PC-9 (cell line): ENCODE measurements around the gene CENPM. TPM values are rescaled to one million over a fixed set of nuclear protein-coding genes. Genes with fewer than 3 reads are reported as not detected.
A peak's percentile ranks its signal among the peaks of the same experiment; 100 is the strongest.

Experiments
- BruUV-seq: library from RNA; stranded (reverse); fragments of 400-500 nt; replicated peaks from 2 replicates; lab custom pipeline; 2021; lab: Mats Ljungman, UMichigan
- CTCF ChIA-PET: fragments of 300-600 bp; sonication (Branson Sonifier 250); formaldehyde crosslinking; loops from one replicate; lab custom pipeline; 2022; ENCODE audit warnings: antibody characterized with exemption; lab: Charles Lee
- POLR2A ChIA-PET: fragments of 300-600 bp; sonication (Branson Sonifier 250); formaldehyde crosslinking; loops from one replicate; lab custom pipeline; 2022; ENCODE audit warnings: antibody characterized with exemption; ENCODE audit not compliant: unreplicated experiment; lab: Charles Lee
- DNase-seq, 2 experiments: peaks; one replicate each; pipeline versions ENCODE4 v3.0.0 to v3.0.0-alpha.2; 2015 to 2022; ENCODE audit warnings: mixed read lengths in 1 of 2
- H2AFZ ChIP-seq: fragments of 200-600 bp; sonication (generic); 2 replicates; pipeline ENCODE4 v1.8.1; 2017; ENCODE audit warnings: antibody characterized with exemption
- H3F3A ChIP-seq: fragments of 200-600 bp; sonication (generic); 2 replicates; pipeline ENCODE4 v1.8.1; 2017; ENCODE audit warnings: antibody characterized with exemption, mild to moderate bottlenecking, low read depth; ENCODE audit not compliant: insufficient read depth
- H3K27ac ChIP-seq: fragments of 200-600 bp; sonication (generic); 2 replicates; pipeline ENCODE4 v1.6.1; 2016; ENCODE audit warnings: mixed run types
- H3K27me3 ChIP-seq: fragments of 200-600 bp; sonication (generic); 2 replicates; pipeline ENCODE4 v1.6.1; 2016; ENCODE audit warnings: low read depth, mixed run types; ENCODE audit not compliant: insufficient read depth
- H3K36me3 ChIP-seq: fragments of 200-600 bp; sonication (generic); 2 replicates; pipeline ENCODE4 v1.6.1; 2016; ENCODE audit warnings: low read depth, mixed run types
- H3K4me1 ChIP-seq: fragments of 200-600 bp; sonication (generic); replicated peaks from 2 replicates; pipeline ENCODE4 v1.6.1; 2016; ENCODE audit warnings: mixed run types; ENCODE audit not compliant: insufficient read depth
- H3K4me2 ChIP-seq: fragments of 200-600 bp; sonication (generic); 2 replicates; pipeline ENCODE4 v1.6.1; 2017; ENCODE audit warnings: mixed run types
- H3K4me3 ChIP-seq: fragments of 200-600 bp; sonication (generic); 2 replicates; pipeline ENCODE4 v1.6.1; 2016; ENCODE audit warnings: mixed run types
- H3K79me2 ChIP-seq: fragments of 200-600 bp; sonication (generic); 2 replicates; pipeline ENCODE4 v1.6.1; 2017; ENCODE audit warnings: low read depth, mixed run types
- H3K9me2 ChIP-seq: fragments of 200-600 bp; sonication (generic); 2 replicates; pipeline ENCODE4 v1.8.1; 2017; ENCODE audit warnings: mild to moderate bottlenecking; ENCODE audit not compliant: insufficient read depth
- H3K9me3 ChIP-seq: fragments of 200-600 bp; sonication (generic); 2 replicates; pipeline ENCODE4 v1.8.1; 2016; ENCODE audit warnings: low read depth; ENCODE audit not compliant: insufficient read depth
- H4K20me1 ChIP-seq: fragments of 200-600 bp; sonication (generic); 2 replicates; pipeline ENCODE4 v1.8.1; 2017; ENCODE audit not compliant: insufficient read depth
- CTCF ChIP-seq: fragments of 200-600 bp; sonication (generic); conservative IDR thresholded peaks from 2 replicates; pipeline ENCODE4 v1.6.1; 2017; ENCODE audit warnings: mixed run types, antibody characterized with exemption, mild to moderate bottlenecking, moderate library complexity
- EZH2 ChIP-seq: fragments of 200-600 bp; sonication (generic); IDR thresholded peaks from 2 replicates; pipeline ENCODE4 v1.8.0; 2017; ENCODE audit warnings: antibody characterized with exemption, low read depth
- intact Hi-C: fragments of 100-400 bp; cut with micrococcal nuclease; formaldehyde crosslinking; loops from one replicate; pipeline ENCODE4 v1.10.0; 2022; ENCODE audit not compliant: unreplicated experiment
- total RNA-seq: library from RNA; stranded (reverse); gene quantifications from 2 replicates; pipeline ENCODE4 v1.2.3, GENCODE V29; 2021

CENPM gene
- total RNA-seq, 1 experiment from 2014 or later: 42.0 TPM

DNA sequence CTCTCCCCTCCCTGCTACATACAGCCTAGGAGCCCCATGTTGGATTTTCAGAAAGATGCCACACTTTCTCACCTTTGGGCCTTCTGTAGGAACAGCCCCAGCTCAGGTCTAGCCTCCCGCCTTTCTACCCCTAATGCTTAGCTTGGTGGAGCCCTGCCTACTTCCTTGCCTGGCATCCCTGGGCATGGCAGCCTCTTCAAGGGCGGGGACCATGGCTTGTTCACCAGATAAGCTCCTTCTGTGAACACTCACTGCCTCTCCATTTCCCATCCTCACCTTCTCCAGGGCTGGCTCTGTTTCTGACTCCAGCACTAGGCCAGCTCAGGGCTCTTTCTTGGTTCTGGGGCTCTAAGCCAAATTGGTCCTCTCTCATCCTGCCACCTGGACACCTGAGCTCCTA is 23.6 kb upstream of the CENPM start:
- Histone ChIP-seq H3K9me2 (no peaks in the 10 kb centered on the region), H3K27ac (no peak overlapping the region), H3K79me2 (no peaks in the 10 kb centered on the region), H3K27me3 (peaks cover 33% of the 10 kb centered on the region), H4K20me1 (no peaks in the 10 kb centered on the region), H3K4me2 (no peak overlapping the region), H3F3A (peaks cover 16% of the 10 kb centered on the region; the same call in 1 of the 2 replicates), H2AFZ (no peak overlapping the region), H3K9me3 (no peaks in the 10 kb centered on the region), H3K36me3 (no peaks in the 10 kb centered on the region), H3K4me3 (no peak overlapping the region), H3K4me1 (no peaks in the 10 kb centered on the region)
- intact Hi-C loops: no loop called here
- POLR2A ChIA-PET: interaction anchor here (0.5 kb wide), 1 partner anchor 9 kb away, joined by 18 read pairs; no protein-coding TSS in a partner anchor
- no peak for TF ChIP-seq CTCF
- TF ChIP-seq EZH2: no peak
- DNase-seq: no peak
- CTCF ChIA-PET: interaction anchor here (1.1 kb wide), 1 partner anchor 199 kb away, joined by 3 read pairs; no protein-coding TSS in a partner anchor
- no TSS peak for BruUV-seq

GRCh38 chr22:41969110-41969646 is 22.2 kb upstream of the CENPM start, which contains the start of gene SEPTIN3:
Gene SEPTIN3 (plus strand): TSS chr22:41969443. CDS start chr22:41971493, 2,050 bp downstream.
- no peaks in the 10 kb centered on the region for H3K4me1 ChIP-seq
- no peaks in the 10 kb centered on the region for H3K36me3 ChIP-seq
- peaks cover 19% of the 10 kb centered on the region; the same call in 1 of the 2 replicates for H3K27me3 ChIP-seq
- BruUV-seq: no TSS peak
- intact Hi-C loops: loop anchor here (5.0 kb wide), 1 partner anchor 638 kb away; no protein-coding TSS in a partner anchor
- no peak within 1 kb of the TSS for H3K4me2 ChIP-seq
- peaks cover 1% of the 10 kb centered on the region; the same call in 1 of the 2 replicates for H3F3A ChIP-seq
- H3K79me2 ChIP-seq: no peaks in the 10 kb centered on the region
- H2AFZ ChIP-seq: no peak within 1 kb of the TSS
- no peaks in the 10 kb centered on the region for H3K9me2 ChIP-seq
- CTCF ChIA-PET: no interaction called here
- DNase-seq: no peak
- POLR2A ChIA-PET: interaction anchor here (0.7 kb wide), 1 partner anchor 1411 kb away, joined by 4 read pairs; no protein-coding TSS in a partner anchor
- H3K27ac ChIP-seq: no peak within 1 kb of the TSS
- no peak for TF ChIP-seq CTCF
- H3K4me3 ChIP-seq: no peak within 1 kb of the TSS
- H4K20me1 ChIP-seq: no peaks in the 10 kb centered on the region
- no peaks in the 10 kb centered on the region for H3K9me3 ChIP-seq

- H2AFZ ChIP-seq: no peak overlapping the region
- no peaks in the 10 kb centered on the region for H3F3A ChIP-seq
- no TSS peak for BruUV-seq
- no peak overlapping the region for H3K4me3 ChIP-seq
- intact Hi-C loops: loop anchor here (5.0 kb wide), 1 partner anchor 639 kb away; no protein-coding TSS in a partner anchor
- no peaks in the 10 kb centered on the region for H3K9me3 ChIP-seq
- peak in 1 of 2 experiments; percentile 40 for DNase-seq
- ChIA-PET POLR2A (interaction anchor here (0.6 to 0.7 kb wide), 2 partner anchors 286 to 1412 kb away, joined by 4 to 6 read pairs; no protein-coding TSS in a partner anchor), CTCF (interaction anchor here (0.6 to 0.9 kb wide), 2 partner anchors 121 to 376 kb away, joined by 3 read pairs; partner anchors contain the start of gene NDUFA6)
- H3K27me3 ChIP-seq: peaks cover 16% of the 10 kb centered on the region; the same call in 1 of the 2 replicates
- no peak overlapping the region for H3K27ac ChIP-seq
- no peak overlapping the region for H3K4me2 ChIP-seq
- no peaks in the 10 kb centered on the region for H3K4me1 ChIP-seq
- no peaks in the 10 kb centered on the region for H3K9me2 ChIP-seq
- no peaks in the 10 kb centered on the region for H4K20me1 ChIP-seq
- no peaks in the 10 kb centered on the region for H3K79me2 ChIP-seq
- H3K36me3 ChIP-seq: no peaks in the 10 kb centered on the region
- no peak for TF ChIP-seq EZH2
- no peak for TF ChIP-seq CTCF
Measured at GRCh38 chr22:41968601-41969000, 21.6 kb upstream of the CENPM start.
